Measurements from ENCODE around the gene STK38L. TPM values are rescaled to one million over a fixed set of nuclear protein-coding genes. Genes with fewer than 3 reads are reported as not detected.

STK38L gene
- total RNA-seq, 1 donor from 2014 or later = 36.0 TPM

DNA sequence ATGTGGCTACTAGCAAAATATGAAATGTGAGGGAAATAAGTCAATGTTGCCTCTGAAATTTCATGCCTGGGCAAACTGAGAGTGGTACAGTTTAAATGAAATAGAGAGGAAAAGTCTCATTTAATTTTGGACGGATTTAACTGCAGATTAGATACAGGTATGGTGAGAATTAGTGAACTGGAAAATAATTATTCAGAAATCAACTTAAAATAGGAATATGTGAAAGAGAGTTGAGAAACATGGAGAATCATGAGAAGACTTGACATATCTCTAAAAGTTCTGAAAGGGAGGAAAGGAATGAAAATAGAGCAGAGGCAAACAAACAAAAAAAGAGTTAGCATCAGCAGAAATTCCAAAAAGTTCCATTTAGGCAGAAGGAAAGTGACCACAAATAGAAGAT is 55.0 kb downstream of the STK38L start:
- intact Hi-C loops (cut with DNase I) = no loop called here

GRCh38 chr12:27300226-27300625 is 56.1 kb downstream of the STK38L start:
- TF ChIP-seq, protein P1, sequence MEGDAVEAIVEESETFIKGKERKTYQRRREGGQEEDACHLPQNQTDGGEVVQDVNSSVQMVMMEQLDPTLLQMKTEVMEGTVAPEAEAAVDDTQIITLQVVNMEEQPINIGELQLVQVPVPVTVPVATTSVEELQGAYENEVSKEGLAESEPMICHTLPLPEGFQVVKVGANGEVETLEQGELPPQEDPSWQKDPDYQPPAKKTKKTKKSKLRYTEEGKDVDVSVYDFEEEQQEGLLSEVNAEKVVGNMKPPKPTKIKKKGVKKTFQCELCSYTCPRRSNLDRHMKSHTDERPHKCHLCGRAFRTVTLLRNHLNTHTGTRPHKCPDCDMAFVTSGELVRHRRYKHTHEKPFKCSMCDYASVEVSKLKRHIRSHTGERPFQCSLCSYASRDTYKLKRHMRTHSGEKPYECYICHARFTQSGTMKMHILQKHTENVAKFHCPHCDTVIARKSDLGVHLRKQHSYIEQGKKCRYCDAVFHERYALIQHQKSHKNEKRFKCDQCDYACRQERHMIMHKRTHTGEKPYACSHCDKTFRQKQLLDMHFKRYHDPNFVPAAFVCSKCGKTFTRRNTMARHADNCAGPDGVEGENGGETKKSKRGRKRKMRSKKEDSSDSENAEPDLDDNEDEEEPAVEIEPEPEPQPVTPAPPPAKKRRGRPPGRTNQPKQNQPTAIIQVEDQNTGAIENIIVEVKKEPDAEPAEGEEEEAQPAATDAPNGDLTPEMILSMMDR (IDR thresholded peaks at IDR 0.05) = no peak
- DNase-seq (no peak), ATAC-seq (no peak)
- H3K4me1 ChIP-seq = no peaks in the 10 kb centered on the region
- intact Hi-C loops (cut with DNase I) = no loop called here
- no peaks in the 10 kb centered on the region for H3K27me3 ChIP-seq
- H3K36me3 ChIP-seq = peaks cover 16% of the 10 kb centered on the region
- H3K27ac ChIP-seq = no peak overlapping the region
- no peaks in the 10 kb centered on the region for H3K9me3 ChIP-seq
- no peak overlapping the region for H3K4me3 ChIP-seq

More for the DNA sequence above, 55.0 kb downstream of the STK38L start:
- ATAC-seq (no peak), DNase-seq (no peak)
- Histone ChIP-seq H3K9me3 (no peaks in the 10 kb centered on the region), H3K4me1 (no peaks in the 10 kb centered on the region), H3K4me3 (no peak overlapping the region), H3K36me3 (peaks cover 16% of the 10 kb centered on the region), H3K27me3 (no peaks in the 10 kb centered on the region), H3K27ac (no peak overlapping the region)
- TF ChIP-seq, protein P1 (IDR thresholded peaks at IDR 0.05) = no peak

DNA sequence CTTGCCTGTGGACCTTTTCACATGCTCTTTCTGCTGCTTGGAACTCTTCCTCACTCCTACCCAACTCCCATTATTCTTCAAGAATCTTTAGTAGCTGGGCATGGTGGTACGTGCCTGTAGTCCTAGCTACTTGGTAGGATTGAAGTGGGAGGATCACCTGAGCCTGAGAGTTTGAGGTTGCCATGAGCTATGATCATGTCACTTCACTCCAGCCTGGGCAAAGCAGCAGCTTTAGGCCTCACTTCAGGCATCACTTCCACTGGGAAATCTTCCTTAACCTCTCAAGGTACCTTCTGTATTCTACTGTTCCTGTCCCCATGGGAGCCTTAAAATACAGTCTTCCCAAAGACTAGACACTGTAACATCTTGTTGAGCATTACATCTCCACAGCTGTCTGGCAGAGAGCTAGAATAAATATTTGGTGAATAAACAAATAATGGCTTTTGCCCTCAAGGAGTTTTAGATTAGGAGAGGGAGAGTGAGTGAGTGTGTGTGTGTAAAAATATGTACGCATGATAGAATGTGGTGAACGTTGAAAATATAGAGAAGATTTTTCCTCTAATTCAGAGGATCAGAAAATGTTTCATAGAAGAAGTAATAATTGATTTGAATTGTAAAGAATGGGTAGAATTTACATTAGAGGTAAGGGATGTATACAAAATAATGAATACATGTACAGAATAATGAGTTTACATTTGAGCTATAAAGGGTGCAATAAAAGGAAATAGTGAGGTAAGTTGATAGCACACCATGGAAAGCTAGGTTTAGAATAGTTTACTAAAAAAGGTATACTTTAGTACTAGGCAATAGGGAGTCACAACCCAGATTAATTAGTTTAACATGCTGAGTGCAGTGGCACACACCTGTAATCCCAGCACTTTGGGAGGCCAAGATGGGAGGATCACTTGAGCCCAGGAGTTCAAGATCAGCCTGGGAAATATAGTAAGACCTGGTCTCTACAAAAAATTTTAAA is 59.3 kb downstream of the STK38L start:
- no peak for DNase-seq
- H3K27ac ChIP-seq = no peak overlapping the region
- ATAC-seq = no peak
- no peak overlapping the region for H3K4me3 ChIP-seq
- H3K36me3 ChIP-seq = peaks cover 24% of the 10 kb centered on the region
- no peaks in the 10 kb centered on the region for H3K27me3 ChIP-seq
- intact Hi-C loops (cut with DNase I) = no loop called here
- TF ChIP-seq, protein P1 (IDR thresholded peaks at IDR 0.05) = no peak
- no peaks in the 10 kb centered on the region for H3K9me3 ChIP-seq
- peaks cover 3% of the 10 kb centered on the region for H3K4me1 ChIP-seq

DNA sequence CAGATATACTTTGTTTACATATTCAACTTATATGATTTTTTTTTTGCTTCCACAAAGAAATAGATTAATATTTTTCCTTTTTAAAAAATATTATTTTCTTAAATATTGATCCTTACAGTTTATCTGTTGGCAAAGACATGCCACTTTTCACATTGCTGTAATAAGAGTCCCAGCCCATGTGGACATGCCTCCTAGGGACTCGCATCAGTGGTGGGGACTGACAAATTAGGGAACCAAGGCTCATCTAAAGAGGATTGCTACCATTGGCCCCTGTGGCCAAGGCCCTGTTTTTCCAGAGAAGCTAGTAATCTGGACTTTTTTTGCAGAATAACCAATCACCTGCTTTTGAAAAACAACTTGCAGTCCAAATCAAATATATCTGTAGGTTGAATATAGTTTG is 60.8 kb downstream of the STK38L start:
- H3K4me1 ChIP-seq = peaks cover 3% of the 10 kb centered on the region
- H3K9me3 ChIP-seq = no peaks in the 10 kb centered on the region
- ATAC-seq = no peak
- no peak overlapping the region for H3K27ac ChIP-seq
- H3K27me3 ChIP-seq = no peaks in the 10 kb centered on the region
- TF ChIP-seq, protein P1 (IDR thresholded peaks at IDR 0.05) = no peak
- intact Hi-C loops (cut with DNase I) = no loop called here
- DNase-seq = no peak
- H3K36me3 ChIP-seq = peaks cover 31% of the 10 kb centered on the region
- no peak overlapping the region for H3K4me3 ChIP-seq

- ATAC-seq = no peak
- intact Hi-C loops (cut with DNase I) = no loop called here
- Histone ChIP-seq H3K9me3 (no peaks in the 10 kb centered on the region), H3K27me3 (no peaks in the 10 kb centered on the region), H3K36me3 (peaks cover 41% of the 10 kb centered on the region), H3K4me1 (peaks cover 3% of the 10 kb centered on the region), H3K4me3 (no peak overlapping the region), H3K27ac (no peak overlapping the region)
- TF ChIP-seq, protein P1 (IDR thresholded peaks at IDR 0.05) = peak; percentile 67
- no peak for DNase-seq
Observed at GRCh38 chr12:27305673-27306456, 61.8 kb downstream of the STK38L start.

Measured in upper lobe of right lung (tissue), 1 donor.